Stimulated activated CD4-positive, alpha-beta T cell treated with anti-CD3 and anti-CD28 coated beads, Interleukin-4, amount 100 ng/mL, for 4 hours (primary cell): Measurements from ENCODE around the gene MINAR2.

Experiments used
- DNase-seq, 2 experiments: peaks; one replicate each; pipeline ENCODE4 v3.0.0-alpha.2; 2020

The MINAR2 gene

DNA sequence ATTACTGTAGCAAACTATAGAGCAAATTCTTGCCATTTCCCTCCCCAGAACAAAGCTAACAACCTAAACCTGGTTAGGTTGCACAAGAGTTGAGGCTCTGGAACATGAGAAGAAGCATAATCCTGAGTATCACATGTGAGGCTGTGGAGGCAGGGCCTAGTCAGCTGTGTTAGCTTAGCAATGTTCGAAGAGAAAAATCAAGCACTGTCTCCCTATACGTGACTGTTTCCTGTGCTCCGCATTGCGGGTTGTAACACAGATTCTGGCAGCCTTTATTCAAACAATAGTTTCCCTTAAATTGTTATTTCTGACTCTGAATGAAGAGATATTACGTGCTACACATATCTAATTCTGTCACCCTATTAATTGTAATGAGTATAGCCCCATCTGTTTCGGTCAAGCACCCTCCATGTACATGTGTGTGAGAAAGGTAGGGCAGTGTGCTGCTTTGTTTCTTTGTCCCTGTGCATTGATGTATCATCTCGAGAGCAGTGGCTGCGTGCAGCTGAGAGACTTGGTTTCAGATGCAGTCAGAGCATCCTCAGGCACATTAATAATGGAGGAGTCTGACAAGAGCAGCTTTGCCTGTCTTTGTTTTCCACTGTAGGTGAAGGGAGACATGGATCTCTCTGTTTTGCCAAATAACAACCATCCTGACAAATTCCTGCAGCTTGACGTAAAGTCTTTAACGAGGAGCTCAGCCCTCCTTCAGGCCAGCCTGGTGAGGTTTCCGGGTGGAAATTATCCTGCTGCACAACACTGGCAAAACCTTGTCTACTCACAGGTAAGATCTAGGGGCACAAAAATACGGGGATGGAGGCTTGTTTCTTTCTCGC is at the start of gene MINAR2:
MINAR2 (plus strand) TSS at position 523 of the 836 bp plus-strand sequence; CDS start at position 620, 97 bp downstream.
- no peak for DNase-seq

GRCh38 chr5:129698661-129699060 is 49.2 kb upstream of the MINAR2 start:
- no peak for DNase-seq

DNA sequence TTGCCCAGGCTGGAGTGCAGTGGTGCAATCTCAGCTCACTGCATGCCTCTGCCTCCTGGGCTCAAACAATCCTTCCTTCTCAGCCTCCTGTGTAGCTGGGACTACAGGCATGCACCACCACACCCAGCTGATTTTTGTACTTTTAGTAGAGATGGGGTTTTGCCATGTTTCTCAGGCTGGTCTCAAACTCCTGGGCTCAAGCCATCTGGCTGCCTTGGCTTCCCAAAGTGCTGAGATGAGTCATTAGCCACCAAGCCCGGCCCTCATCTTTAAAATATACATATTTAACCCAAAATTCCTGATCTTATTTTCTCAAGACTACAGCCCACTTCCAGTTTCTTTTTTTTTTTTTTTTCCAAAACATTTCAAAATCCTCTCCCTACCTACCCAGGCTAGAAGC is 31.7 kb upstream of the MINAR2 start:
- DNase-seq: no peak

DNA sequence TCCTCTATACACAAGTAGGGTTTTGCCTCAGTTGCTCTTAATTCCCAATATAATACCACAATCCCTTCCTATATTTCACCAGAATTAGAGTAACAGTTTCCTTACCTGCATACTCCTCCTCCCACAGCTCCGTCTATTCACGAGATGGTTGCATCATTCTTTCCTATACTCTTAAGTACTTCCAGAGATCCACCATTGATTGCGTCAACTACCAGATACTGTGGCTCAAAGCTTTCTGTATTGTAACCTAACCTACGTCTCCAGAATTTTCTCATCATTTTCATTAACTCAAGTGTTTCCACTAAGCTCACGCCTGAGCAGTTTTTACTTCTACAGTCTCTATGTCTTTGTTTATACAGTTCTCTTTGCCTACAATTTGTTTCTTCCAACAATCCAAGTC is 31.2 kb upstream of the MINAR2 start:
- no peak for DNase-seq

DNA sequence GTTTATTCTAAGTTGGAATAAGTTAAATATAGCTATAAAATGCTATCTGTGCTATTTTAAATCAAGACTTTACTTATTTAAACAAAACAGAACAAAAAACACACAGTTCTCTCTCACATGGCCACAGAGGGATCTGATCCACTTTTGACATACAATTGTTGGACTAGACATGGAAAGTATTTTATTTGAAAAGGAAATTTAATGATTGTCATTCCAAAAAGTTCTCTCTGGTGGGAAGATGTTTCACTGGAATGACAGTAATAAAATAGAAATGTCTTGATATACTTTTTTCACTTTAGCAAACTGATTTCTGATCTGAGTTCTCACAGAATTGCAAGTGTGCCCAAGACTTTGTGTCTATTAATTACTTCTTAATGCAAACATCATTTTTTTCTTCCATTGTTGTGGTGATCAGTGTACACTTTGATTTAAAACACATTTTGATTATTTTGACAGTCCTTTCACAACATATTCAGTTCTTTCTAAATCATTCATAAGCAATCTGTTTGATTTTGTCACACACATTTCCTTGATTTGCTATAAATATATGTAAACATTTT is 30.1 kb upstream of the MINAR2 start:
- no peak for DNase-seq

DNA sequence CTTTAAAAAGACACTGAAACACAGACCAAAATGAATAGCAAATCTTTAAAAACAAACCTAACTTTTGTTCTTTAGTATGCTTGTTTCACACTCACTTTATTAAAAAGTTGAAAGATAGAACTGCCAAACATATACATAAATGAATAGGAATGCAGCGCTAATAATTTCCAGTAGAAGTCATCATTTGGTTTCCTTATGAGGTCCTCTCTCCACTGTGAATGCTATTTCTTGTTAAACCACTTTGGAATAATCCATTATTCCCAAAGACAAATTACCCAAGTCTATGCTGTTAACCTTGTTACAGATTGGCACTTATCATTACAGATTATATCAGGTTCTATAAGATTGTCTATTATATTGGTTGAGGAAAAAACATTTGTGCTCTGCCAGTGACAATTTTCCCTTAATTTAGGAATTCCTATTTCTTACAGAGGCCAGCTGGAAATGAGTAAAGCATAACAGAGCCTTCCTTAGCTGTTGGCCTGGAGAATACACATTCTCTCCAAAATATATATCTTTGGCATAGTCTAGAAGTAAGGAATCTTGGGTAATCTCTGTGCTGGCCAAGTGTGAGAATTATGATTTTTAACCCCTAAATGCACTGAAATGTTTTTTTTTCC is 29.3 kb upstream of the MINAR2 start:
- DNase-seq: no peak

DNA sequence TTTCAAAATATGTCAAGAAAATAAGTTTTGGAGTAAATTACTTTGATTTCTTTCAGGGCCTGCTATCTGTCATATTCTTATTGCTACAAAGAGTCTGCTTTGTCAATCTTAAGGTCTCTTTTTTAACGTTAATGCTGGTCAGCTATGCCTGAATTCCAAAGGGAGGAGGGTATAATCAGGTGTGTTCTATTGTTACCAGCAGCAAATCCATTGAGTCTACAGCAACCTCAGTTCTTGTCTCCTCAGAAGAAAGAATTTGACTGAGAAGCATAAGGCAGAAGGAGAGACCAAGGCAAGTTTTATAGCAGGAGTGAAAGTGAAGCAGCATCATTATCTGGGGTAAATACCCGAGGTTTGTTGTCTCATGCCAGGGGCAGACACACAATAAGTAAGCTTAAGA is 23.7 kb upstream of the MINAR2 start:
- no peak for DNase-seq

DNA sequence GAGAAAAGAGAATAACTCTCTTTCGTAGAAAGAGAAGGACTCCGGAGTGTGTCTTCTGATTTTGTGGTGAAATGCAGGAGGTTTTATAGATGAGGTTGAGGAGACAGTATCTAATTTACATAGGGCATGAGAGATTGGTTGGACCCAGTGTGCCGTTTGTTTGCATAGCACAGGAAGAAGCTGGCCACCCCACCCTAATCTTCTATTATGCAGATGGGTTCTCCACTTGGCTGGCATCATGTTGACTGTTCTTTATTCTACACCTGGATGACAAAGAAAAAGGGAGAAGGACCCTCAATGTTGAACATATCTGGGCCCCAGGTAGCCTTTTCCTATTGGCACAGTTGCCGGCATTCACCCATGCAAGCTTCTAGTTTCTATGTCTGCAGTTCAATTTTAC is 23.2 kb upstream of the MINAR2 start:
- no peak for DNase-seq

DNA sequence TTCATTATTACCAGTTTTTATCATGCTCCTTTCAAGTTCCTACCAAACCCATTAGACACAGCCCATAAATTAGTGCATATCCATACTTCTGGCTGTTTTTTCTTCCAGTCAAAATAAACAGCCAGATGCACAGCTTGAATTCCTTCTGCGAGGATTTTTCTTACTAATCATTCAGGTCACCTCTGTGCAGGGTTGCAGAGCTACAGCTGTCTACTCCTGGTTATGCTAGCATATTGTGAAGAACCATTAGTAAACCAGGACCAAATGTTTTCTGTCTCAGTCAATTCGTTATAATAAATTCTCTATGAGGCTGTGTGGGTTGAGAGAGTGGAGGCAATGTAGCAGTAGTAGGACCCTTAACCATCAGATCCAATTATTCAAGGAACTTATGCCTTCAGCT is 8.1 kb upstream of the MINAR2 start:
- DNase-seq: no peak

DNA sequence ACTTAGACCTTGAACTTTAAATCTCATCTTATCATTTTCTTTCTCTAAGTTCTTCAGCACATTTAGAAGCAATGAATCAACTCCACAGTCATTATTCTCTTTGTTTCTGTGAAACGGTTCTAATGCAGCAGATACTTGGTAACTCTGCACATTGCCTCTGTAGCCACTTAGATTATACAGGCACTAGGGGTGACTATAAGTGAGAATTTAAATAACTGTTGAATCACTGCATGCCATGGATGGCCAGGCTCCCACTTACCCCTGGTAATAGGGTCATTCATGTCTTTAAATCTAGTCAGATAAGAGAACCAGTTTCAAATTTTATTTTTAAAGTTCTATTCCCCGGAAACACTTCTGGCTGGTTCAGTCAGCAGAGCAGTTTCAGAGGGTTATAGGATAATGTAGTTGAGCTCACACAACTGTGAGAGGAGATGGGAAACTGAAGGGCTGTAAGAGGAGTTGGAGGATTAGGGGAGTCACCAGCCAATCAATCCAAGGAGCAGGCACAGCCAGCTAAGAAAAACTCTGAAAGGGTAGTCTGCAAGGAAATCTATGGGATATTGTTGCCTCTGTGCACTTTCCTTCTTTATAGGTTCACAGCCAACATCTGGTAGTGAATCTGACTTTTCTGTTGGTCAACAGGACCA is 4.2 kb upstream of the MINAR2 start:
- no peak for DNase-seq

GRCh38 chr5:129745997-129746396 is 1.9 kb upstream of the MINAR2 start:
- DNase-seq: no peak

DNA sequence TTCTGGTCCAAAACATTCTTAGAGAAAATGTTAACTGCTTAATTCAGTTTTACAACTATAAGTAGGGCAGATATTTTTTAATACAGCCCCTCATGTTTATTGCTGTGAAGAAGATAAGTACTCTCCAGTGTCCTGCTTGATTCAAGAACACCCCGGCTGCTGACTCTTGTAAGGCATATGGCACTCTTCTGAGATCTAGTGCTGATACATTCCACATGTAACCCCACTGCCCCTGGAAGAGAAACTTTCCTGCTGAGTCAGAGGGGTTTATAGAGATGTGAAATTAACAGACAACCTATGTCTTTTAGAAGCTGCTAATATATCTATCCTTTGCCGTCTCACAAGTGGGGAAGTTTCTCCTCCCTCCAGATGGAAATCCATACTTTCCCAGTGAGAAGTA is 1.0 kb upstream of the MINAR2 start:
- DNase-seq: no peak

DNA sequence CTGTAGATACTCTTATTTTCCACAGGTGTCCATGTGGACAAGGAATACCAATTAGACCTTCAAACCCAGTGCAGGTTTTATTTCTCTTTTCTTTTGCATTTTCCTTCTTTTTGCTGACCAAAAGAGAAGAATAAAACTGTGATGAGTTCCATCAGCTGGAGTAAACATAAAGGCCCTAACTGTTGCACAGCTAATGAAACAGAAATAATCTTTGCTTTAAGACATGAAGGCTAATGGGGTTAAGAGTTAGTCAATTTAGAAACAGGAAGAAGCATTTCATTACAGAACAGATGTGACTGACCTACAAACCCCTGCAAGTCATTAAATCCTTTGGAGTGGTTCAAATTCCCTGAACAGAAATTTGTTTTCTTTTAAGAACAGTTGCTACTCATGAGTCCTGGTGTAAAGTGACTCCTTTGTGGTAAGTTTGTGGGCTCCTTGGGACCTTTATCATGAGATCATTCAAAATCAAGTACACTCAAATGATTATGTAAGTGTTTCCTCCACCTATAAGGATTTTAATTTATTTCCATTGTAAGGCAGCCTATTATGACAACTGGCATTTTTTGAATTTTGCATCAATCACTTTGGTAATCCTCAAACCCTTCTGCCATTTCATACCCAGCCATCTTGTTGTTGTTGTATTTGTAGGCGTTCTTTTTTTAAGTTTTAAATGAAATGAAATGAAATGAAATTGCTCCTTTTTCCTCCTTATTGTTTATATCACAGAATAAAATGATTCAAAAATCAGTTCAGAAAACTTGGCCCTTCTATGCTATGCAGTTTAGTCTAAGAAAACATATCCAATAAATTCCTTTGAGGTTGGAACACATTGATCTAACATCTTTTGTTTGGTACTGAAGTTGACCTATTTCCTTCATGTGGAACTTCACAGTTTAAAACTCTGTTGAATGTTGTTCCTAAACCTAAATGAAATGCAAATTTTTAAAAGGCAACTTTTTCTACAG is 1.3 kb downstream of the MINAR2 start:
- no peak for DNase-seq

DNA sequence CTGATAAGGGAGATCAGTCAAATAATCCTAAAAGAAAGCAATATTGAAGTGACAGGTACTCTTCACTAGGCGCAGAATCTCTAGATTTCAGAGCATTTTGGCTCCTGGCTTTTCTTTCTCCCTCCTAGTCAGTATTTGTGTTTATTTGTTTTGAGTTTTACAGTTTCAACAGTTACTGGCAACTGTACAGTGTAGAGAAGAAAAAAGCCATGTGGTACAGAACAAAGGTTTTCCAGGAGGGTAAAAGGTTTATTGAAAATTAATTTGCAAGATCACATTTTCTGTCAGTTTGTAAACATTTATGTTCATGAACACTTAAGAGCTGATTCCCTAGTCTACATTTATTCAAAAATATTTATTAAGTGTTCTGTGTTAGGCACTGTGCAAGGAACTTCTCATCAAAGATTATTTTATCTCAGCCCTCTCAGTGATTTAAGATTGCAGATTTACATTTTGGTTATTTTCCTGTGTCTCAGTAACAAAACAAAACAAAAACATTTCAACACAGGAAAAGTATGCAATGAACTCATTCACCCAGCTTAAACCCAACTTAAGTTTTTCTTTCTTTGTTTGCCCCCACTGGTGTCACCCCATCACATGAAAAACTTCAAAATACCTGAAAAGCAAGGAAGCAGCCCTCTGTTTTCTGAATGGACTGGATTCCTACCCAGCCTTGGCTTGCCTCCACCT is 12.9 kb downstream of the MINAR2 start:
- no peak for DNase-seq

GRCh38 chr5:129763651-129764050 is 15.8 kb downstream of the MINAR2 start:
- DNase-seq: no peak

DNA sequence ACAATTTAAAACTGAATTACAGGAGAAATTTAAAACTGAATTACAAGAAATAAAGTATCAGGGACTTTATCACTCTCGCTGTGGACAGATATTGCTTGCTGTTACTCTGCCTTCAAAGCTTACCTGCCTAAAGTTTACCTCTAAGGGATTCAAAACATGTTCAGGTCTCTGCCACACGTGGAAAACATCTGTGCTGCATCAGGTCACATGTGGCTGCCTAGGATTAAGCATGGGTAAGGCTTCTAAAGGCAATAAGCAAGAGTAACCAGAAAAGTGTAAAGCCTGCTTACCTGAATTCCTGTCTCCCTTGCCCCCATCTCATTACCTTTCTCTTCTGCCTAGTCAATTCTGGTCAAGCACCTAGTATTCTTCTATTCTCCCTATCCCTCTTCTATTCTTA is 18.9 kb downstream of the MINAR2 start:
- DNase-seq: no peak

GRCh38 chr5:129767927-129768380 is 20.1 kb downstream of the MINAR2 start:
- peak; percentile 39 to 45 for DNase-seq

- no peak for DNase-seq
Measured at GRCh38 chr5:129768735-129769134, 20.8 kb downstream of the MINAR2 start.

GRCh38 chr5:129770024-129770820 is 22.3 kb downstream of the MINAR2 start:
- DNase-seq: no peak

GRCh38 chr5:129771058-129771838 is 23.4 kb downstream of the MINAR2 start:
- peak; percentile 6 to 12 for DNase-seq
